GM12878 (cell line): ENCODE results near the gene BMP7.

Experiments used
- BCLAF1 ChIP-seq: fragments of 450-650 bp; IDR thresholded peaks from 2 replicates; pipeline ENCODE4 v1.6.1; 2017; ENCODE audit warnings: antibody characterized with exemption, mild to moderate bottlenecking, moderate library complexity
- BHLHE40 ChIP-seq, 2 experiments: fragments of 450-650 bp in 1 of 2; IDR thresholded peaks; 2 replicates each; pipeline ENCODE4 v1.6.1; 2011 to 2017; ENCODE audit warnings: low read depth in 2 of 2, borderline replicate concordance in 1 of 2, improper control_type of control experiment in 1 of 2, low read length in 1 of 2, mild to moderate bottlenecking in 1 of 2
- CREB1 ChIP-seq: IDR thresholded peaks from 2 replicates; pipeline ENCODE4 v1.6.1; 2012; ENCODE audit warnings: low read depth, mild to moderate bottlenecking, inconsistent platforms
- CTCF ChIP-seq, 3 experiments: IDR thresholded peaks in 2 of 3; conservative IDR thresholded peaks in 1 of 3; 2 replicates each; pipeline ENCODE4 v1.5.1; 2011; ENCODE audit warnings: low read depth in 3 of 3, low read length in 3 of 3, mild to moderate bottlenecking in 3 of 3, control low read depth in 2 of 3, moderate library complexity in 2 of 3, inconsistent platforms in 1 of 3, mixed read lengths in 1 of 3; ENCODE audit not compliant: control insufficient read depth in 2 of 3, insufficient read depth in 1 of 3; ENCODE audit errors: extremely low read depth in 1 of 3
- EED ChIP-seq: sonication (generic); IDR thresholded peaks from 2 replicates; pipeline ENCODE4 v1.6.1; 2016; ENCODE audit warnings: antibody characterized with exemption, low read depth
- EP300 ChIP-seq, 2 experiments: fragments of 150-350 bp in 1 of 2; IDR thresholded peaks; 2 replicates each; pipeline ENCODE4 v1.6.1; 2011 to 2012; ENCODE audit warnings: low read depth in 2 of 2, low read length in 2 of 2, borderline replicate concordance in 1 of 2, improper control_type of control experiment in 1 of 2, inconsistent platforms in 1 of 2; ENCODE audit not compliant: control insufficient read depth in 1 of 2
- ESRRA ChIP-seq: IDR thresholded peaks from 2 replicates; pipeline ENCODE4 v1.6.1; 2012; ENCODE audit warnings: mild to moderate bottlenecking, low read length, improper control_type of control experiment
- POLR2A ChIP-seq: IDR thresholded peaks from 2 replicates; pipeline ENCODE4 v1.6.1; 2011; ENCODE audit warnings: low read depth, mild to moderate bottlenecking, low read length
- POLR2AphosphoS5 ChIP-seq: IDR thresholded peaks from 2 replicates; pipeline ENCODE4 v1.6.1; 2011; ENCODE audit warnings: mild to moderate bottlenecking, low read length, inconsistent platforms
- SIN3A ChIP-seq: IDR thresholded peaks from 2 replicates; pipeline ENCODE4 v1.6.1; 2012; ENCODE audit warnings: low read depth, low read length, improper control_type of control experiment
- SPI1 ChIP-seq: IDR thresholded peaks from 2 replicates; pipeline ENCODE4 v1.6.1; 2011; ENCODE audit warnings: low read depth, mild to moderate bottlenecking, low read length, moderate library complexity, borderline replicate concordance; ENCODE audit not compliant: insufficient read depth
- STAT3 ChIP-seq: IDR thresholded peaks from 2 replicates; pipeline ENCODE4 v1.6.1; 2011; ENCODE audit warnings: low read depth, low read length, improper control_type of control experiment
- SUPT20H ChIP-seq: IDR thresholded peaks from 2 replicates; pipeline ENCODE4 v1.6.1; 2011; ENCODE audit warnings: low read depth, mild to moderate bottlenecking, low read length, moderate library complexity, borderline replicate concordance; ENCODE audit not compliant: control insufficient read depth
- TF ChIP-seq, protein P1 (sequence below): IDR thresholded peaks from 2 replicates; pipeline ENCODE4 v1.6.1; 2012; ENCODE audit warnings: low read depth, low read length, improper control_type of control experiment

DNA sequence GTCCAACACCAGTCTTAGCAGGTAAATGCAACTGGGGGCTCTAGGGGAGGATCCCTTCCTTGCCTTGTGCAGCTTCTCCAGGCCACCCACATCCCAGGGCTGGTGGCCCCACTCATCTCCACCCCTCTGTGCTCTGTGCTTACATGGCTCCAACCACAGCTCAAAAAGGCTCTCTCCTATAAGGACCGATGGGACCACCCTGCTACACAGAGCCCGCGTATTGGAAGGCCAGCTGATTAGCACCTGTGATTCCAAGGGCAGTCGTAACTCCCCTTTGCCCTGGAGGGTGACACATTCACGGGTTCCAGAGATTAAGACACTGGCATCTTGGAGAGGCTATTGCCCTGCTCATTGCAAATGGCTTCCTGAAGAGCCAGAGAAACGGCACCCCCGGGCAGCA is 84.8 kb downstream of the BMP7 start:
- TF ChIP-seq CTCF (IDR thresholded peaks at IDR 0.05 in 2 of 3, conservative IDR thresholded peaks at IDR 0.05 in 1 of 3; ENCODE audit: control insufficient read depth in 2 of 3, extremely low read depth in 1 of 3, insufficient read depth in 1 of 3, low read depth in 3 of 3, low read length in 3 of 3) (no peak), BCLAF1 (no peak), BHLHE40 (IDR thresholded peaks at IDR 0.05; ENCODE audit: borderline replicate concordance in 1 of 2, low read depth in 2 of 2, low read length in 1 of 2) (no peak), STAT3 (no peak), SIN3A (no peak), CREB1 (no peak), POLR2A (no peak), EED (no peak), EP300 (IDR thresholded peaks at IDR 0.05; ENCODE audit: borderline replicate concordance in 1 of 2, control insufficient read depth in 1 of 2, low read depth in 2 of 2, low read length in 2 of 2) (no peak), SPI1 (no peak), SUPT20H (no peak), POLR2AphosphoS5 (no peak), ESRRA (no peak)
- TF ChIP-seq, protein P1, sequence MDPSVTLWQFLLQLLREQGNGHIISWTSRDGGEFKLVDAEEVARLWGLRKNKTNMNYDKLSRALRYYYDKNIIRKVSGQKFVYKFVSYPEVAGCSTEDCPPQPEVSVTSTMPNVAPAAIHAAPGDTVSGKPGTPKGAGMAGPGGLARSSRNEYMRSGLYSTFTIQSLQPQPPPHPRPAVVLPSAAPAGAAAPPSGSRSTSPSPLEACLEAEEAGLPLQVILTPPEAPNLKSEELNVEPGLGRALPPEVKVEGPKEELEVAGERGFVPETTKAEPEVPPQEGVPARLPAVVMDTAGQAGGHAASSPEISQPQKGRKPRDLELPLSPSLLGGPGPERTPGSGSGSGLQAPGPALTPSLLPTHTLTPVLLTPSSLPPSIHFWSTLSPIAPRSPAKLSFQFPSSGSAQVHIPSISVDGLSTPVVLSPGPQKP, result no peak
